ENCODE measurements around the gene OR10H1. TPM values are rescaled to one million over a fixed set of nuclear protein-coding genes. Genes with fewer than 3 reads are reported as not detected.

Gene OR10H1
- total and polyA plus RNA-seq, 9 of the 15 experiments (the other 6 are each of a cell fraction or from before 2014, with no cell fraction given), result not detected

- no peaks in the 10 kb centered on the region for H3K79me2 ChIP-seq (ENCODE audit: control insufficient read depth, insufficient read depth, low read length)
- in situ Hi-C loops (cut with MboI), result no loop called here
- TF ChIP-seq ARID3B (CRISPR knock-in tag; IDR thresholded peaks at IDR 0.05; ENCODE audit: borderline replicate concordance) (no peak), TGIF2 (CRISPR knock-in tag; IDR thresholded peaks at IDR 0.05) (no peak), CBFB (CRISPR knock-in tag; IDR thresholded peaks at IDR 0.05) (no peak), ZNF699 (CRISPR knock-in tag; IDR thresholded peaks at IDR 0.05; ENCODE audit: insufficient replicate concordance) (no peak), GATA2 (CRISPR knock-in tag; IDR thresholded peaks at IDR 0.05) (no peak), RB1 (IDR thresholded peaks at IDR 0.05; ENCODE audit: low read depth) (no peak), NFIC (IDR thresholded peaks at IDR 0.05) (no peak)
- H3K9ac ChIP-seq (ENCODE audit: insufficient read depth in 1 of 2, low read depth in 2 of 2, low read length in 2 of 2), result no peak overlapping the region
- no peak overlapping the region for H2AFZ ChIP-seq (ENCODE audit: low read depth, low read length)
- no peaks in the 10 kb centered on the region for H3K4me1 ChIP-seq (replicated peaks in 1 of 2; ENCODE audit: control insufficient read depth in 2 of 2, insufficient read depth in 2 of 2, low read length in 2 of 2)
- 0% methylated on average over 6 of the region's 6 CpGs for WGBS (ENCODE audit: insufficient coverage, low coverage, missing lambda C conversion rate)
- intact Hi-C loops (cut with micrococcal nuclease), result no loop called here
- no peaks in the 10 kb centered on the region; the same call in 1 of the 2 replicates for H4K20me1 ChIP-seq (replicated peaks; ENCODE audit: control insufficient read depth, insufficient read depth, low read length)
- no peaks in the 10 kb centered on the region for H3K9me3 ChIP-seq (replicated peaks; ENCODE audit: control insufficient read depth, insufficient read depth, low read depth, low read length)
- no peaks in the 10 kb centered on the region for H3K9me1 ChIP-seq (ENCODE audit: control insufficient read depth, insufficient read depth, low read length)
- H3K36me3 ChIP-seq (ENCODE audit: control insufficient read depth, insufficient read depth, low read length), result no peaks in the 10 kb centered on the region
- peaks cover 0 to 31% of the 10 kb centered on the region in 2 experiments; a peak in 3 of 5 replicates for H3K27me3 ChIP-seq (ENCODE audit: control insufficient read depth in 2 of 2, insufficient read depth in 2 of 2, low read length in 2 of 2)
- H3K4me2 ChIP-seq (ENCODE audit: insufficient read depth, low read length), result no peak overlapping the region
- no peak for DNase-seq (ENCODE audit: extremely low read depth in 1 of 4, low spot score in 3 of 4)
- no peak for FAIRE-seq
- BruUV-seq (replicated peaks), result no TSS peak
- H3K4me3 ChIP-seq, result no peak overlapping the region
- H3K27ac ChIP-seq (ENCODE audit: extremely low read depth, low read depth, low read length), result no peak overlapping the region
- ChIA-PET CTCF (ENCODE audit: low intra/inter-chr PET ratio) (interaction anchor here (0.5 kb wide), 1 partner anchor 44 kb away, joined by 3 read pairs; no protein-coding TSS in a partner anchor), POLR2A (interaction anchor here (0.5 to 1.1 kb wide), 2 partner anchors 20 to 39 kb away, joined by 3 read pairs; no protein-coding TSS in a partner anchor)
- ATAC-seq, result no peak
Measured at GRCh38 chr19:15790096-15790495, 25.4 kb downstream of the OR10H1 start.
